PFSK-1 (cell line): ENCODE data around the gene NOTCH4.

Experiments
- FOXP2 ChIP-seq: optimal IDR thresholded peaks from 2 replicates; pipeline ENCODE3; 2011; ENCODE audit warnings: borderline replicate concordance, control low read depth, inconsistent platforms; ENCODE audit not compliant: insufficient read depth; ENCODE audit errors: extremely low read length, extremely low read depth
- POLR2AphosphoS5 ChIP-seq: IDR thresholded peaks from 2 replicates; pipeline ENCODE4 v1.6.1; 2012; ENCODE audit warnings: low read depth, mild to moderate bottlenecking, control low read depth, low read length, moderate library complexity
- REST ChIP-seq, 2 experiments: IDR thresholded peaks; 2 replicates each; pipeline versions ENCODE4 v1.6.1 to v1.8.0; 2011 to 2012; ENCODE audit warnings: low read depth in 2 of 2, low read length in 2 of 2, control low read depth in 1 of 2, inconsistent platforms in 1 of 2, mild to moderate bottlenecking in 1 of 2, moderate library complexity in 1 of 2; ENCODE audit not compliant: insufficient read depth in 1 of 2
- SIN3A ChIP-seq: IDR thresholded peaks from 2 replicates; pipeline ENCODE4 v1.6.1; 2012; ENCODE audit warnings: mild to moderate bottlenecking, low read length, moderate library complexity, borderline replicate concordance; ENCODE audit not compliant: insufficient read depth
- TAF1 ChIP-seq: IDR thresholded peaks from 2 replicates; pipeline ENCODE4 v1.6.1; 2012; ENCODE audit warnings: low read length, control low read depth, borderline replicate concordance; ENCODE audit not compliant: insufficient read depth

Gene NOTCH4

GRCh38 chr6:32189069-32189741 is 34.7 kb downstream of the NOTCH4 start:
- TF ChIP-seq FOXP2 (no peak), REST (IDR thresholded peaks at IDR 0.05; ENCODE audit: insufficient read depth in 1 of 2, low read depth in 2 of 2, low read length in 2 of 2) (no peak), TAF1 (no peak), POLR2AphosphoS5 (no peak), SIN3A (no peak)

- no peak for TF ChIP-seq SIN3A
- TF ChIP-seq POLR2AphosphoS5, result no peak
- TF ChIP-seq FOXP2, result no peak
- TF ChIP-seq REST (IDR thresholded peaks at IDR 0.05; ENCODE audit: insufficient read depth in 1 of 2, low read depth in 2 of 2, low read length in 2 of 2), result no peak
- TF ChIP-seq TAF1, result no peak
Observed at GRCh38 chr6:32188381-32189068, 35.3 kb downstream of the NOTCH4 start.

GRCh38 chr6:32187009-32187709 is 36.7 kb downstream of the NOTCH4 start:
- no peak for TF ChIP-seq REST (IDR thresholded peaks at IDR 0.05; ENCODE audit: insufficient read depth in 1 of 2, low read depth in 2 of 2, low read length in 2 of 2)
- TF ChIP-seq TAF1, result no peak
- TF ChIP-seq SIN3A, result no peak
- no peak for TF ChIP-seq FOXP2
- no peak for TF ChIP-seq POLR2AphosphoS5

- TF ChIP-seq SIN3A (no peak), FOXP2 (no peak), TAF1 (no peak), POLR2AphosphoS5 (peak; percentile 48), REST (IDR thresholded peaks at IDR 0.05; ENCODE audit: insufficient read depth in 1 of 2, low read depth in 2 of 2, low read length in 2 of 2) (no peak)
Observed at GRCh38 chr6:32184084-32184640, 39.7 kb downstream of the NOTCH4 start, which contains the start of gene AGER. TSS of gene AGER (minus strand) at chr6:32184253. CDS start at chr6:32184222, 31 bp downstream.
